Measurements from ENCODE around the gene HOXC9. TPM values are rescaled to one million over a fixed set of nuclear protein-coding genes. Genes with fewer than 3 reads are reported as not detected.

Gene HOXC9
- total and polyA plus RNA-seq, 4 donors = not detected

GRCh38 chr12:53955036-53955775 lies 44.8 kb upstream of the HOXC9 start:
- Histone ChIP-seq H3K4me3 (ENCODE audit: low read depth in 1 of 3, low read length in 3 of 3) (no peak overlapping the region), H3K9ac (ENCODE audit: low read depth in 1 of 2, low read length in 2 of 2) (no peak overlapping the region), H3K27ac (ENCODE audit: low read depth in 1 of 2, low read length in 2 of 2) (no peak overlapping the region), H3K9me3 (ENCODE audit: control insufficient read depth in 4 of 4, low read length in 3 of 4) (peaks cover 0 to 4% (median 0%) of the 10 kb centered on the region in 4 donors), H3K36me3 (ENCODE audit: control insufficient read depth in 4 of 4, insufficient read depth in 3 of 4, low read depth in 1 of 4, low read length in 3 of 4) (no peaks in the 10 kb centered on the region), H3K27me3 (ENCODE audit: control insufficient read depth in 4 of 4, insufficient read depth in 4 of 4, low read length in 3 of 4) (peaks cover 15 to 45% (median 29%) of the 10 kb centered on the region in 4 donors), H3K4me1 (ENCODE audit: control insufficient read depth in 4 of 4, insufficient read depth in 4 of 4, low read length in 3 of 4) (peaks cover 0 to 2% (median 0%) of the 10 kb centered on the region in 4 donors)
- WGBS = 8% methylated on average over 86 of the region's 86 CpGs
- no peak for DNase-seq (ENCODE audit: low spot score)
- no peak for TF ChIP-seq RXRA (IDR thresholded peaks at IDR 0.05)
- no peak for TF ChIP-seq RAD21 (IDR thresholded peaks at IDR 0.05)
- no peak for TF ChIP-seq ATF3 (IDR thresholded peaks at IDR 0.05)
- no peak for TF ChIP-seq NR2F2 (IDR thresholded peaks at IDR 0.05)
- no peak for TF ChIP-seq JUND (IDR thresholded peaks at IDR 0.05)
- no peak for TF ChIP-seq YY1 (IDR thresholded peaks at IDR 0.05)
- TF ChIP-seq GABPA (IDR thresholded peaks at IDR 0.05 in 1 of 2, conservative IDR thresholded peaks at IDR 0.05 in 1 of 2) = no peak
- no peak for TF ChIP-seq HNF4G (IDR thresholded peaks at IDR 0.05)
- TF ChIP-seq TAF1 (conservative IDR thresholded peaks at IDR 0.05) = no peak
- TF ChIP-seq FOXA2 (IDR thresholded peaks at IDR 0.05) = no peak
- no peak for TF ChIP-seq EGR1 (IDR thresholded peaks at IDR 0.05; ENCODE audit: low read depth in 2 of 2)

GRCh38 chr12:53955776-53956250 lies 44.1 kb upstream of the HOXC9 start:
- H3K9me3 ChIP-seq (ENCODE audit: control insufficient read depth in 4 of 4, low read length in 3 of 4) = peaks cover 0 to 4% (median 0%) of the 10 kb centered on the region in 4 donors
- 11% methylated on average over 10 of the region's 10 CpGs for whole genome bisulfite sequencing
- no peak overlapping the region for H3K9ac ChIP-seq (ENCODE audit: low read depth in 1 of 2, low read length in 2 of 2)
- H3K27me3 ChIP-seq (ENCODE audit: control insufficient read depth in 4 of 4, insufficient read depth in 4 of 4, low read length in 3 of 4) = peaks cover 15 to 47% (median 26%) of the 10 kb centered on the region in 4 donors
- H3K27ac ChIP-seq (ENCODE audit: low read depth in 1 of 2, low read length in 2 of 2) = no peak overlapping the region
- TF ChIP-seq GABPA (IDR thresholded peaks at IDR 0.05 in 1 of 2, conservative IDR thresholded peaks at IDR 0.05 in 1 of 2) = no peak
- no peak for TF ChIP-seq ZBTB33 (IDR thresholded peaks at IDR 0.05)
- no peak for TF ChIP-seq SP1 (IDR thresholded peaks at IDR 0.05)
- TF ChIP-seq NR2F2 (IDR thresholded peaks at IDR 0.05) = no peak
- TF ChIP-seq YY1 (IDR thresholded peaks at IDR 0.05) = no peak
- TF ChIP-seq TAF1 (conservative IDR thresholded peaks at IDR 0.05) = no peak
- TF ChIP-seq CTCF (IDR thresholded peaks at IDR 0.05; ENCODE audit: low read depth, low read length, missing input control) = no peak
- TF ChIP-seq FOXA1 (IDR thresholded peaks at IDR 0.05) = no peak
- TF ChIP-seq REST (IDR thresholded peaks at IDR 0.05) = no peak
- no peak overlapping the region for H3K4me3 ChIP-seq (ENCODE audit: low read depth in 1 of 3, low read length in 3 of 3)
- H3K36me3 ChIP-seq (ENCODE audit: control insufficient read depth in 4 of 4, insufficient read depth in 3 of 4, low read depth in 1 of 4, low read length in 3 of 4) = no peaks in the 10 kb centered on the region
- no peak for DNase-seq (ENCODE audit: low spot score)
- peaks cover 0 to 2% (median 0%) of the 10 kb centered on the region in 4 donors for H3K4me1 ChIP-seq (ENCODE audit: control insufficient read depth in 4 of 4, insufficient read depth in 4 of 4, low read length in 3 of 4)

All from liver (tissue), 9 donors.